CD4-positive, alpha-beta T cell treated with Interleukin-10 for 1 hour (primary cell): ENCODE data around the gene RARB.

Source experiments
- DNase-seq: peaks from one replicate; pipeline ENCODE4 v3.0.0-alpha.2; 2020

Gene RARB

GRCh38 chr3:25582242-25582641 lies 154.2 kb downstream of the RARB start:
- no peak for DNase-seq

DNA sequence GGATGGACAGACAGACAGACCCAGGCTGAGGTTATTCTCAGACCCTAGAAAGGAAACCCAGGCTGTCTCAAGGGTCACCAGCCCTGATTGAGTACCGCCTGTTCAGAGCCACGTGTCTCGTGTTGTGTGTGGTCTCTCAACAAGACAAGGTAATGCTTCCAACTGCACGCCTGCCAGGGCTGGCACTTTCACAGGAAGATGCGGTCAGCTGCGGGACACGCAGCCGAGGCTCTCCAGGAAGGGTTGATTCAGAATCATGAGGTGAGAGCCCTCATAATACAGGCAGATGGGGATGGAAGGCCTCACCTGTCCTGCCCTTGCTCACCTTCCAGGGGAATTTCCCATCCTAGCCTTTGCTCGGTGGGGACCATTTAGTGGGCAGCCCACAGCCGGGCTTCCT lies 155.3 kb downstream of the RARB start:
- DNase-seq, result no peak

GRCh38 chr3:25584011-25584789 lies 156.1 kb downstream of the RARB start:
- no peak for DNase-seq

DNA sequence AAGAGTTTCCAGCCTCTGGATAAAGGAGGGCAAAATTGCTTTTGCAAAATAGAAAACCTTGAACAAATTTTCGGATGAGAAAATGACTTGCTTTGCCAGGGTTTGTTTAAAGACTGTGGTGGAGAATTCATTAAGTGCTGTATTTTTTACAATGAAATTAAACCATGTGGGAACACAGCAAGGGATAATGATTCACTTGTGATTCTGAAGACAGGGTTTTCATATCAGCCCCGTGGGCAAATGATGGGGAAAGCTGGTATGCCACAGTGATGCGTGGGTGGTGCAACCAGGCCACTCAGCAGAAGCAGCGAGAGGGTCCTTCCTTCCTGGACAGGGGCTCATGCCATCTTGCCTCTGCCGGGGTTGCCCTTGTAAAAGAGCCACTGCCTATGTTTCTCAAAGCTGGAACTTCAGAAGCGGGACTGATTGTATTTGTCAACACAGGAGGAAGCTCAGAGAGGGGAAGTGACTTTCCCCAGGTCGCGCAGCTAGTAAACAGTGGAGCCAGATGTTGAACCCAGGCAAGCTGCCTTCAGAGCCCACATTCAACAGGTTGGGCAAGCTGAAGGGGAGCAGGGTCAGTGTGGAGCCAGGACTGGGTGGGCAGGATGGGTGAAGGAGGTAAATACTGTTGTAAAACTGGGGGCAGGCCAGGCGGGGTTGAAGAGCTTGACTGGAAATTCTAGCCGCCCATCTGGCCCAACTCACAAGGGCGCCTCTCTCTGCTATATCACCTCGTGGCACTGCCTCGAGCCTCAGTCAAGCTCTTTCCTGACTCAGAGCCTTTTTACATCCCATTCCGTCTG lies 157.5 kb downstream of the RARB start:
- no peak for DNase-seq

DNA sequence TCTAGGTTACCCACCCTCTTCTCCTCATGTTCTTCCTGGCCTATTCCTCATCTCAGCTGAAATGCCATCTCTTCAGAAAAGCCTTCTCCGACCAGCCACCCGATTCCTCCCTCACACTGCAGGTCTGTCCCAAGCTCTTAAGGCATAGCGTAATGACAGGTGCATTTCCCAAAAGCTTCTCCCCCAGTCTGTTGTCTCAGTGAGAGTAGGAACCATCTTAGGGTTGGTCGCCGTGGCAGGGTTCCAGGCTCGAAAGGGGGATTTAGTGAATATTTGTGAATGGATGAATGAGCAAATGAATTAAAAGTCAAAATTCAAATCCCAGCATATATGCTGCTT lies 158.1 kb downstream of the RARB start:
- no peak for DNase-seq

GRCh38 chr3:25586553-25586952 lies 158.5 kb downstream of the RARB start:
- DNase-seq, result no peak

DNA sequence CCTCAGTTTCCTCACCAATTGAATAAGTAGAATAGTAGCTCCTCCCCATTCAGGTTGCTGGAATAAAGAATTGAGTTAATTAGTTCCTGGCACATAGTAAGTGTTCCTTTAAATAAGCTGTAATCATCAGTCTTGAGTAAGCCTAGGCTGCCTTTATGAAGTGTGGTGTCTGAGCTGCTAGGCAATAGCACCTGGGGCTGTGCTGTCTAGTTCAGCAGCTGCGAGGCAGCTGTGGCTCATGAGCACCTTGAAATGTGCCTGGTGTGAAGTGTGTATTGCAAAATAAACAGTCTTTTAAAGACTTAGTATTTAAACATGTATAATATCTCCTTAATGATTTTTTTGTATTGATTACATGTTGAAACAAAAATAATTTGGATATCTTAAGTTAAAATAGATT lies 159.0 kb downstream of the RARB start:
- no peak for DNase-seq

DNA sequence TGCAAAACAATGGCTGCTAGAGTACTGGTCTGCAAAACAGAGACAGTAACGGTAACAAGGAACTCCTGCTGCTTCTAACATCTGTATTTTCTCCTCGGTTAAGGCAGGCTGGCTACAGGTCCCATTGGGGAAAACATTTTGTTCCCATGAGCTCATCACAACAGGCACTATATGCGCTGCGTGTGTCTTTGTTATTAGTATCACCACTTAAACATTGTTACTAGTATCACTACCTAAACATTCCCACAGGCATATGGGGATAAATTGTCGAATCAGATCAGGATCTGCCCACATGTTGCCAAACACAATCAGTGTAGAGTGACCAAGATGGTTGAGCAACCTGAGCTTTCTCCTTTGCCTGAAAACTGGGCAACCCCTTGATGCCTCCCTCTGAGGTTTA lies 159.5 kb downstream of the RARB start:
- no peak for DNase-seq

DNA sequence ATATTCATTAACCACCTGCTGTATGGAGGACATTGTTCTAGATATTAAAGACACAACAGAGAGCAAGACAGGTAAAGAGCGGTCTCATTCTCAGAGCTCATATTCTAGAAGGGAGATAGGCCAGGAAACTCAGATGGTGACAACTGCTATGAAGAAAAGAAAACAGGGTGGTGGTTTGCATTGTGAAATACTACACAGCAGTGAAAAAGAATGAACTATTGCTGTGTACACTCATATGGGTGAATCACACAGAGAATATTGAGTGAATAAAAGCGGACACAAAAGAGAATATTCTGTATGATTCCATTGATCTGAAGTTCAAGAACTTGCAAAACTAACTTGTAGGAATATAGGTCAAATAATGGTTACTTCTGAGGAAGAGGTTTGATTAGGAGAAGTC lies 159.9 kb downstream of the RARB start:
- no peak for DNase-seq

DNA sequence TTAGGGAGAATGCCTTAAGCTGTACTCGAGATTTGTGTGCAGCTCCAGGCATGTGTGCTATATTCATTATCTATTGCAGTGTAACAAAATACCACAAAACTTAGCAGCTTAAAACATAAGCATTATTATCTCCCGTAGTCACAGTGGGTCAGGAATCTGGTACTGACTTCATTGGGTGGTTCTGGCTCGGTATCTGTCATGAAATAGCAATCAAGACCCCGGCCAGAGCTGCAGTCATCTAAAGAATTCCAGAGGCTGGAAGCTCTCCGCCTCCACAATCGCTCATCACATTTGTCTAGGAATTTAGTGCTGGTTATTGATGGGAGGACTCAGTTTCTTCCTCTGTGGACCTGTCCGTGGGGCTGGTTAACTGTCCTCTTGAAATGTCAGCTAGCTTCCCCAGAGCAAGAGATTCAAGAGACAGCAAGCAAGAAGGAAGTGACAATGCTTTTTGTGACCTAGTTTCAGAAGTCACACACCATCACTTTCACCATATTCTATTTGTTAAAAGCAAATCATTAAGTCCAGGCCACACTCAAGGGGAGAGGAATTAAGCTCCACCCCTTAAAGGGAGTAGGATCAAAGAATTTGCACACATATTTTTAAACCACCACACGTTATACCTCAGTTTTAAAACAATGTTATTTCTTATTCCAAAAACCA lies 160.5 kb downstream of the RARB start:
- no peak for DNase-seq

DNA sequence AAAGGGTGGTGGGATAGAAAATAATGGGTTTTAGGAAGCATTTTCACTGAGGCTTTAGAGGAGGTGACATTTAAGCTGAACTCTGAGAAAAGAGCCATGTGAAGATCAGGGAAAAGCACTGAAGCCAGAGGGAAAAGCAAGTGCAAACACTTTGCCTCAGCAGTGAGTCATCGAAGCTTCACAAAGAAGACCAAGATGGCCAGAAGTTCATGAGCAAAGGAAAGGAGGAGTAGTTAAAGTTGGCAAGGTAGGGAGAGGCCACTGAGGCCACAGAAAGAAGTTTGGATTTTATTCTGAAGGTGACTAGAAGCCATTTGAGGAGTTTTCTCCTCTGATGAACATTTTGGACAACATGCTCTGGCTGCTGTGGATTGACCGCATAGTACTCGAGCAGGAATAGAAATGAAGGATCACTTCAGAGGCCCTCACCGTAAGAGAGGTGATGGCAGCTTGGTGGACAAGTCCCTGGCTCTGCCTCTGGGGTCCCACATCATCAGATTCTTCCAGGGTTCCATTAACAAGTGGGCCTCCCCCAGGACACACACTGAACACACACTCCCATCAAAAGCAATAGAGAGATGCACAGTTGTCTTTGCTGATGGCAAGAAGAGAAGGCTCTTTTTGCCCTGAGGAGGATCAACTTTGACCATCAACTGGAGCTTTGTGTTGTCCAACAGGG lies 161.2 kb downstream of the RARB start:
- DNase-seq, result no peak

GRCh38 chr3:25589783-25590258 lies 161.8 kb downstream of the RARB start:
- DNase-seq, result no peak

- DNase-seq, result no peak
Observed at GRCh38 chr3:25592510-25592968, 164.5 kb downstream of the RARB start.

DNA sequence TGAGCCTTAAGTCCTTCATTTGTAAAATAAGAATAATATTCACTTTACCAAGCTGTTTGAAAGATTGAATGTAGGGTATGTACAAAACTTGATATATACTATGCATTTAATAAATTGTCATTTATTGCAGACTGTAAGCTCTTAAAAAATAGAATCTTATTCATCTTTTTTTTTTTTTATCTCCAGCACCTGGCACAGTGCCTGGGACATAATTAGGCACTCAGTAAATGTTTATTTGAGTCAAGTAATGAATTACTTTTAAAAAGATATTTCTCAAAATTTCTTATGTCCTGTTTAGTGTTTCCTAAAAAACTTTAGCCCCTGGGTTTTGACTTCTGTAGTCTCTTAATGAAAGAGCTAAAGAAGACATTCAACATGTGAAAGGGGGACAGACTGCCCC lies 164.9 kb downstream of the RARB start:
- DNase-seq, result no peak

- peak; percentile 47 for DNase-seq
Observed at GRCh38 chr3:25594007-25594502, 166.0 kb downstream of the RARB start.

GRCh38 chr3:25597535-25598101 lies 169.6 kb downstream of the RARB start:
- no peak for DNase-seq

DNA sequence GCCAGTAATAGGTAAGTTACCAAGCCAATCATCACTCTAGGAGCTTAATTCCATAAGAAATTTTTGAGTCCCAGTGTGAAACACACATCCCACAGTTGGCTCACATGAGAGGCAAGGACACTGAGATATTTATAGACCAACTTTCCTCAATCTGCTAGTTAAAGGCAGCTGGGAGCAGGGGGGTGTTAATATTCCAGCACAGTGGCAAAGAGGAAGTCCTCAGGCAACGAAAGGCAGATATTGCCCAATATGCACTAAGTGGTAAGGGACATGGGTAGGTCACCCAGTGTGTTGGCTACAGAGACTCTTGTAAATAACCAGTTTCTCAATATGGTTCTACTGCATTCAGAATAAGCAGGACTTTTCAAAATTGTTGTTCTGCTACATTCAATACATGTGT lies 175.6 kb downstream of the RARB start:
- no peak for DNase-seq

- no peak for DNase-seq
Observed at GRCh38 chr3:25604107-25604805, 176.2 kb downstream of the RARB start.

DNA sequence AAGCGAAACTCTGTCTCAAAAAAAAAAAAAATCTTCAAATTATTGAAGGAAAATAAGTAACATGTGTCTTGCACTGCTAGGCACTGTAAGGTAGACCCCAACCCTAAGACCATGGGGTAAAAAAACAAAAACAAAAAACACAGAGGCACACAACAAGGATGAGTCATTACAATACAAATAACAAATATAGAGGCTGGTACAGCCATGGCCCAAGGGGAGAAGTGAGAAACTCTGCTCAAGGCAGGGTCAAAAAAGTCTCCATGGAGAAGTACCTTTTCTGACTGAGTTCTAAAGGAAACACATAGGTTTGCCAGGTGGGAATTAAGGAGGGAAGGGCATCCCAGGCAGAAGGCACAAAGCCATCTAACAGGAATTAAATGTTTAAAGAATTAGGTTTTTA lies 182.1 kb downstream of the RARB start:
- no peak for DNase-seq

DNA sequence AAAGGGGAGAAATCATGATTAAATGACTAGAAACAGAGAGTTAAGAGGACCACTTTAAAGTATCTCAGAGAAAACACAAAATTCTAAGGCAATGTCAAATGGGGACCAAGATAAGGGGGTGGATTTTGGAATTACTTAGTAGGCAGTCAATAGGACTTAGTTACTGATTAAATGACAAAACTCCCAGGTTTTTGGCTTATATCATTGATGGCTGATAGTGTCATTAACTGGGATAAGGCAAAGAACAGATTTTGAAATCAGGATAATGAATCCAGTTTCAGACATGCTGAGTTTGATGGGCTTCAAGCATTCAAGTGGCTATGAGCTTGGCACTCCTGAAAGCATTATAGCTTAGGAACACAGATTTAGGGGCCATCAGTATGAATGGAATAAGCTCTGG lies 182.7 kb downstream of the RARB start:
- DNase-seq, result no peak

DNA sequence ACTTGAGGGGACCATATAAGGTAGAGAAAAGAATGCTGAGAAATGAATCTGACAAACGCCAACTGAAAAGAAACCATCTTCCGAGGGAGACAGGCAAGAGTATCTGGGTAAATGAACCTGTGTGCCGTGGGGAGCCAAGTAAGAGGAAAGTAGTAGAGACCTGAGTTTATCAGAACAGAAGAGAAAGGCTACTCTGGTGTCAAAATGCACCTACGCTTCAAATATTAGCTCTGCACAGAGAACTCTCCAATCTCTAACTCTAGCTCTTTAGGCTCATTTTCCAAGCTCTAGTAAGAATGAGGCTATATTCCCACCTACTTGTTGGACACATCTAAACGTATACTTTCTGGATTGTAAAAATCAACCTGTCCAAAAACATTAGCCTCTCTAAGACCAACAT lies 183.1 kb downstream of the RARB start:
- DNase-seq, result no peak

DNA sequence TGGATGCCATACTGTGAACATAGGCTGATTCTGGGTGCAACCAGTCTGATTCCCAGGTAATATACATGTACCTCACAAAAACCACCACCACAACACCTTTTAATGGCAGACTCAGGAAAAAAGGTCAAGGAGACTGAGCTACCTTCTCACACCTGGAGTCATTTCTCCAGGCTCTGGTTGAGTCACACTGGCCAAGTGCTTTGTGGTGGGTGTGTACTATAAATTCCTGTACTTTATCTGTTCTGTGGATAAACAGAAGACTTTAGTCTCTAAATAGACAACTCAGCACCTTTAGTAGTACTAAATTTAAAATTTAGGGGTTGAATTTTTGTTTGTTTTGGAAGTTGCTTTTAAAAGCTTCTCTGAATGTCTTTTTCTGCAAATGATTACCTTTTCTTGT lies 190.0 kb downstream of the RARB start:
- no peak for DNase-seq
